GM23338 (cell line): Measurements from ENCODE around the gene ZNF678. TPM values are rescaled to one million over a fixed set of nuclear protein-coding genes. Genes with fewer than 3 reads are reported as not detected.

Experiments
- ATAC-seq: fragments of 200-7000 bp; cut with Tn5 transposase; 3 replicates; pipeline ENCODE4 v1.9.1; 2020
- DNase-seq: peaks from one replicate; pipeline ENCODE4 v3.0.0-alpha.2; 2015; ENCODE audit warnings: low spot score
- H2AFZ ChIP-seq: fragments of 200-600 bp; sonication (generic); 2 replicates; pipeline ENCODE4 v1.8.0; 2016; ENCODE audit warnings: antibody characterized with exemption, mild to moderate bottlenecking, moderate library complexity
- H3F3A ChIP-seq: fragments of 200-600 bp; sonication (generic); replicated peaks from 2 replicates; pipeline ENCODE4 v1.8.0; 2017; ENCODE audit warnings: antibody characterized with exemption, mixed run types, low read depth
- H3K27ac ChIP-seq: fragments of 200-600 bp; sonication (generic); 2 replicates; pipeline ENCODE4 v1.6.1; 2016; ENCODE audit warnings: low read depth
- H3K27me3 ChIP-seq: fragments of 200-600 bp; sonication (generic); 2 replicates; pipeline ENCODE4 v1.8.0; 2016; ENCODE audit warnings: mild to moderate bottlenecking, mixed run types, moderate library complexity; ENCODE audit not compliant: insufficient read depth
- H3K36me3 ChIP-seq: fragments of 200-600 bp; sonication (generic); 2 replicates; pipeline ENCODE4 v1.8.0; 2016; ENCODE audit warnings: mild to moderate bottlenecking; ENCODE audit not compliant: insufficient read depth
- H3K4me1 ChIP-seq: fragments of 200-600 bp; sonication (generic); 2 replicates; pipeline ENCODE4 v1.8.0; 2016; ENCODE audit warnings: mild to moderate bottlenecking, moderate library complexity; ENCODE audit not compliant: insufficient read depth
- H3K4me2 ChIP-seq: fragments of 200-600 bp; sonication (generic); 2 replicates; pipeline ENCODE4 v1.7.1; 2017; ENCODE audit warnings: mixed run types
- H3K4me3 ChIP-seq: fragments of 200-600 bp; sonication (generic); 2 replicates; pipeline ENCODE4 v1.6.1; 2016; ENCODE audit warnings: mixed run types
- H3K79me2 ChIP-seq: fragments of 200-600 bp; sonication (generic); replicated peaks from 2 replicates; pipeline ENCODE4 v1.8.0; 2017; ENCODE audit warnings: mild to moderate bottlenecking; ENCODE audit not compliant: insufficient read depth
- H3K9me2 ChIP-seq: fragments of 200-600 bp; sonication (generic); 2 replicates; pipeline ENCODE4 v1.8.0; 2017; ENCODE audit not compliant: insufficient read depth
- H4K20me1 ChIP-seq: fragments of 200-600 bp; sonication (generic); replicated peaks from 2 replicates; pipeline ENCODE4 v1.8.0; 2017; ENCODE audit warnings: mild to moderate bottlenecking; ENCODE audit not compliant: insufficient read depth
- H3K27ac Mint-ChIP-seq: 2 replicates; pipeline ENCODE4 v1.8.0; 2020; ENCODE audit warnings: inconsistent platforms, mild to moderate bottlenecking, moderate library complexity, mixed read lengths
- H3K27me3 Mint-ChIP-seq: 3 replicates; pipeline ENCODE4 v1.8.0; 2022; ENCODE audit warnings: low read depth, mild to moderate bottlenecking, moderate library complexity, mixed read lengths, inconsistent platforms; ENCODE audit not compliant: insufficient read depth, poor library complexity
- H3K36me3 Mint-ChIP-seq: 3 replicates; pipeline ENCODE4 v1.8.0; 2021; ENCODE audit warnings: low read depth, mild to moderate bottlenecking, inconsistent platforms, moderate library complexity, mixed read lengths
- H3K4me1 Mint-ChIP-seq: 3 replicates; pipeline ENCODE4 v1.8.0; 2020; ENCODE audit warnings: mild to moderate bottlenecking, inconsistent platforms, mixed read lengths
- H3K4me3 Mint-ChIP-seq: 3 replicates; pipeline ENCODE4 v1.8.0; 2021; ENCODE audit warnings: moderate library complexity, mild to moderate bottlenecking, inconsistent platforms, mixed read lengths
- H3K9me3 Mint-ChIP-seq: 3 replicates; pipeline ENCODE4 v1.8.0; 2020; ENCODE audit warnings: moderate library complexity, mild to moderate bottlenecking, inconsistent platforms, mixed read lengths
- CREB1 ChIP-seq: fragments of 250-450 bp; sonication (Bioruptor Pico); IDR thresholded peaks from 2 replicates; pipeline ENCODE4 v1.5.0; 2020; ENCODE audit warnings: low read depth, mild to moderate bottlenecking, moderate library complexity
- CTCF ChIP-seq, 2 experiments: fragments of 200-600 bp in 1 of 2; sonication (generic) in 1 of 2; conservative IDR thresholded peaks; 2 replicates each; pipeline versions ENCODE4 v1.5.1 to v1.6.1; 2016 to 2017; ENCODE audit warnings: antibody characterized with exemption in 2 of 2, low read depth in 2 of 2, mild to moderate bottlenecking in 2 of 2, moderate library complexity in 1 of 2
- ETS1 ChIP-seq: IDR thresholded peaks from 2 replicates; pipeline ENCODE4 v1.6.1; 2016; ENCODE audit warnings: antibody characterized with exemption
- EZH2 ChIP-seq: fragments of 200-600 bp; sonication (generic); IDR thresholded peaks from one replicate; pipeline ENCODE4 v1.8.0; 2017; ENCODE audit warnings: antibody characterized with exemption, mild to moderate bottlenecking, low read depth; ENCODE audit not compliant: unreplicated experiment
- EZH2phosphoT487 ChIP-seq: fragments of 200-600 bp; sonication (generic); IDR thresholded peaks from one replicate; pipeline ENCODE4 v1.8.1; 2018; ENCODE audit warnings: antibody characterized with exemption; ENCODE audit not compliant: unreplicated experiment
- JUNB ChIP-seq: IDR thresholded peaks from one replicate; pipeline ENCODE4 v1.6.1; 2016; ENCODE audit warnings: antibody characterized with exemption; ENCODE audit not compliant: unreplicated experiment
- NANOG ChIP-seq: IDR thresholded peaks from 2 replicates; pipeline ENCODE4 v1.6.1; 2016; ENCODE audit warnings: antibody characterized with exemption, borderline replicate concordance
- POLR2AphosphoS5 ChIP-seq: IDR thresholded peaks from 2 replicates; pipeline ENCODE4 v1.6.1; 2016; ENCODE audit warnings: antibody characterized with exemption, low read depth
- REST ChIP-seq: IDR thresholded peaks from one replicate; pipeline ENCODE4 v1.6.1; 2018; ENCODE audit warnings: antibody characterized with exemption; ENCODE audit not compliant: unreplicated experiment
- STAT1 ChIP-seq: IDR thresholded peaks from one replicate; pipeline ENCODE4 v1.6.1; 2016; ENCODE audit warnings: antibody characterized with exemption; ENCODE audit not compliant: unreplicated experiment
- ZNF114 ChIP-seq: fragments of 250-450 bp; sonication (Bioruptor Pico); IDR thresholded peaks from 2 replicates; pipeline ENCODE4 v1.5.0; 2020; ENCODE audit warnings: mild to moderate bottlenecking, moderate library complexity
- ZNF331 ChIP-seq: fragments of 250-450 bp; sonication (Bioruptor Pico); IDR thresholded peaks from 2 replicates; pipeline ENCODE4 v1.5.0; 2020; ENCODE audit warnings: low read depth, mild to moderate bottlenecking, moderate library complexity
- ZNF462 ChIP-seq: fragments of 250-450 bp; sonication (Bioruptor Pico); IDR thresholded peaks from 2 replicates; pipeline ENCODE4 v1.5.0; 2020; ENCODE audit warnings: mild to moderate bottlenecking, moderate library complexity
- polyA plus RNA-seq: library from polyadenylated mRNA; unstranded; fragments of >200 nt; fragmentation: Nextera tagmentation; extraction: Ambion mirVana; gene quantifications from 2 replicates; pipeline ENCODE4 v1.2.1, GENCODE V29; 2016
- total RNA-seq: library from RNA; depleted of rRNA; stranded (reverse); fragments of >200 nt; shearing (Covaris generic); gene quantifications from 2 replicates; pipeline ENCODE4 v1.2.3, GENCODE V29; 2014

The ZNF678 gene
- total and polyA plus RNA-seq, 2 experiments from 2014 or later = 8.6 to 60.0 TPM

- Histone ChIP-seq H3K4me2 (no peak overlapping the region), H3K79me2 (peaks cover 73% of the 10 kb centered on the region), H4K20me1 (no peaks in the 10 kb centered on the region), H3F3A (no peaks in the 10 kb centered on the region), H3K9me2 (no peaks in the 10 kb centered on the region), H3K4me3 (no peak overlapping the region), H2AFZ (no peak overlapping the region), H3K36me3 (no peaks in the 10 kb centered on the region), H3K4me1 (peaks cover 14% of the 10 kb centered on the region), H3K27me3 (no peaks in the 10 kb centered on the region), H3K27ac (no peak overlapping the region)
- Mint-ChIP-seq H3K4me1 (peaks cover 6% of the 10 kb centered on the region; the same call in 2 of the 3 replicates), H3K27ac (no peak overlapping the region), H3K4me3 (no peak overlapping the region), H3K36me3 (peaks cover 42% of the 10 kb centered on the region; the same call in 2 of the 3 replicates), H3K9me3 (peaks cover 19% of the 10 kb centered on the region), H3K27me3 (no peaks in the 10 kb centered on the region)
- DNase-seq (no peak), ATAC-seq (no peak)
- no peak for TF ChIP-seq ZNF114
- TF ChIP-seq ETS1 = no peak
- TF ChIP-seq REST = no peak
- TF ChIP-seq JUNB = no peak
- no peak for TF ChIP-seq CTCF (conservative IDR thresholded peaks at IDR 0.05; ENCODE audit: low read depth in 2 of 2)
- no peak for TF ChIP-seq EZH2phosphoT487
- TF ChIP-seq CREB1 (CRISPR knock-in tag) = no peak
- no peak for TF ChIP-seq ZNF462 (CRISPR knock-in tag)
- no peak for TF ChIP-seq ZNF331 (CRISPR knock-in tag)
- TF ChIP-seq POLR2AphosphoS5 = no peak
- TF ChIP-seq NANOG = no peak
- TF ChIP-seq STAT1 = no peak
- no peak for TF ChIP-seq EZH2
Measured at GRCh38 chr1:227604446-227604845, 41.1 kb downstream of the ZNF678 start.
